Gastrocnemius medialis (tissue), 4 donors: Measurements from ENCODE around the gene EYS.
"Not testable (repeated sequence)": the region's sequence is repeated elsewhere in the genome, so short reads cannot be mapped to it uniquely, and the experiment has no call there.

Source experiments
- CTCF ChIP-seq, 5 experiments: fragments of 450-650 bp in 3 of 5; fragments of 200-600 bp in 2 of 5; sonication (generic) in 2 of 5; IDR thresholded peaks in 4 of 5; conservative IDR thresholded peaks in 1 of 5; 1 replicate in 4 of 5; 2 replicates in 1 of 5; pipeline ENCODE4 v1.5.1; 2016 to 2019; ENCODE audit warnings: antibody characterized with exemption in 5 of 5, mild to moderate bottlenecking in 3 of 5, moderate library complexity in 3 of 5
- POLR2A ChIP-seq, 2 donors: fragments of 450-650 bp; IDR thresholded peaks; one replicate each; pipeline ENCODE4 v1.6.1; 2017; ENCODE audit warnings: antibody characterized with exemption in 2 of 2, mild to moderate bottlenecking in 2 of 2, moderate library complexity in 2 of 2

GRCh38 chr6:63933948-63934347, 1773.1 kb downstream of the EYS start:
- not testable (repeated sequence) for TF ChIP-seq CTCF (IDR thresholded peaks at IDR 0.05 in 4 of 5, conservative IDR thresholded peaks at IDR 0.05 in 1 of 5); POLR2A (IDR thresholded peaks at IDR 0.05)
